Skeletal muscle satellite cell (primary cell): ENCODE data around the gene LMBR1L.

Experiments used
- H3K27me3 ChIP-seq: 2 replicates; pipeline ENCODE4 v1.7.0; 2013; ENCODE audit warnings: low read length; ENCODE audit not compliant: control insufficient read depth, insufficient read depth
- H3K36me3 ChIP-seq: 2 replicates; pipeline ENCODE4 v1.7.0; 2013; ENCODE audit warnings: mild to moderate bottlenecking, control low read depth, low read length; ENCODE audit not compliant: insufficient read depth
- H3K4me1 ChIP-seq: 2 replicates; pipeline ENCODE4 v1.7.0; 2013; ENCODE audit warnings: low read length; ENCODE audit not compliant: control insufficient read depth, insufficient read depth
- H3K4me2 ChIP-seq: 2 replicates; pipeline ENCODE4 v1.7.0; 2013; ENCODE audit warnings: mild to moderate bottlenecking, low read length
- H3K4me3 ChIP-seq: 2 replicates; pipeline ENCODE4 v1.7.0; 2013; ENCODE audit warnings: low read length
- H3K9ac ChIP-seq: 2 replicates; pipeline ENCODE4 v1.7.0; 2013; ENCODE audit warnings: mild to moderate bottlenecking, low read depth, low read length, moderate library complexity
- H3K9me3 ChIP-seq: replicated peaks from 2 replicates; pipeline ENCODE4 v1.7.0; 2013; ENCODE audit warnings: mild to moderate bottlenecking, control low read depth, low read length

LMBR1L gene

GRCh38 chr12:49092816-49093406 is 17.7 kb downstream of the LMBR1L start:
- Histone ChIP-seq H3K27me3 (peaks cover 42% of the 10 kb centered on the region), H3K9me3 (no peaks in the 10 kb centered on the region), H3K36me3 (peaks cover 13% of the 10 kb centered on the region), H3K4me2 (no peak overlapping the region), H3K9ac (no peak overlapping the region), H3K4me3 (no peak overlapping the region), H3K4me1 (peaks cover 33% of the 10 kb centered on the region)

- Histone ChIP-seq H3K36me3 (peaks cover 6% of the 10 kb centered on the region), H3K9ac (no peak overlapping the region), H3K27me3 (peaks cover 42% of the 10 kb centered on the region), H3K4me1 (peaks cover 34% of the 10 kb centered on the region), H3K4me3 (peak overlapping the region; percentile 35), H3K9me3 (no peaks in the 10 kb centered on the region), H3K4me2 (peak overlapping the region; percentile 68)
These were observed 18.4 kb downstream of the LMBR1L start for GRCh38 chr12:49092086-49092815.

DNA sequence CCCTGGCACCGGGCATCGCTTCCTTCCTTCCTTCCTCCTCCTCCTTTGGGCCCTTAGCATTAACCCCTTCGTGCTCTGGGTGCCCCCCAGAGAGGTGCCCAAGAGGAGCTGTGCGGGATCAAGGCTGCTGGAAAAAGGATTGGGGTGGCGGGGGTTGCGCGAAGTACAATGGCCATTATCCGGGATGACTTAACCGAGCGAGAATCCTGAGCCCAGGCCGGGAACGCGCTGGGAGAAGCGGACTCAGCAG is 18.9 kb downstream of the LMBR1L start:
- H3K27me3 ChIP-seq = peaks cover 42% of the 10 kb centered on the region

GRCh38 chr12:49091056-49091835 is 19.4 kb downstream of the LMBR1L start:
- Histone ChIP-seq H3K27me3 (peaks cover 42% of the 10 kb centered on the region), H3K9me3 (no peaks in the 10 kb centered on the region), H3K9ac (no peak overlapping the region), H3K4me1 (peaks cover 34% of the 10 kb centered on the region), H3K36me3 (no peaks in the 10 kb centered on the region), H3K4me3 (no peak overlapping the region), H3K4me2 (no peak overlapping the region)

More for the DNA sequence above, 18.9 kb downstream of the LMBR1L start:
- Histone ChIP-seq H3K4me2 (peak overlapping the region; percentile 68), H3K9me3 (no peaks in the 10 kb centered on the region), H3K9ac (no peak overlapping the region), H3K4me3 (no peak overlapping the region), H3K36me3 (peaks cover 2% of the 10 kb centered on the region), H3K4me1 (peaks cover 34% of the 10 kb centered on the region)

- Histone ChIP-seq H3K4me2 (peak overlapping the region; percentile 89), H3K9ac (no peak overlapping the region), H3K4me3 (peak overlapping the region; percentile 66), H3K27me3 (peaks cover 39% of the 10 kb centered on the region), H3K9me3 (no peaks in the 10 kb centered on the region), H3K4me1 (peaks cover 33% of the 10 kb centered on the region), H3K36me3 (no peaks in the 10 kb centered on the region)
These were observed 20.6 kb downstream of the LMBR1L start for GRCh38 chr12:49089821-49090773.

- no peaks in the 10 kb centered on the region for H3K9me3 ChIP-seq
- H3K4me1 ChIP-seq = peaks cover 21% of the 10 kb centered on the region
- H3K27me3 ChIP-seq = peaks cover 29% of the 10 kb centered on the region
- no peak overlapping the region for H3K4me2 ChIP-seq
- H3K9ac ChIP-seq = no peak overlapping the region
- no peaks in the 10 kb centered on the region for H3K36me3 ChIP-seq
- no peak overlapping the region for H3K4me3 ChIP-seq
These were observed 21.7 kb downstream of the LMBR1L start for GRCh38 chr12:49088932-49089330.

DNA sequence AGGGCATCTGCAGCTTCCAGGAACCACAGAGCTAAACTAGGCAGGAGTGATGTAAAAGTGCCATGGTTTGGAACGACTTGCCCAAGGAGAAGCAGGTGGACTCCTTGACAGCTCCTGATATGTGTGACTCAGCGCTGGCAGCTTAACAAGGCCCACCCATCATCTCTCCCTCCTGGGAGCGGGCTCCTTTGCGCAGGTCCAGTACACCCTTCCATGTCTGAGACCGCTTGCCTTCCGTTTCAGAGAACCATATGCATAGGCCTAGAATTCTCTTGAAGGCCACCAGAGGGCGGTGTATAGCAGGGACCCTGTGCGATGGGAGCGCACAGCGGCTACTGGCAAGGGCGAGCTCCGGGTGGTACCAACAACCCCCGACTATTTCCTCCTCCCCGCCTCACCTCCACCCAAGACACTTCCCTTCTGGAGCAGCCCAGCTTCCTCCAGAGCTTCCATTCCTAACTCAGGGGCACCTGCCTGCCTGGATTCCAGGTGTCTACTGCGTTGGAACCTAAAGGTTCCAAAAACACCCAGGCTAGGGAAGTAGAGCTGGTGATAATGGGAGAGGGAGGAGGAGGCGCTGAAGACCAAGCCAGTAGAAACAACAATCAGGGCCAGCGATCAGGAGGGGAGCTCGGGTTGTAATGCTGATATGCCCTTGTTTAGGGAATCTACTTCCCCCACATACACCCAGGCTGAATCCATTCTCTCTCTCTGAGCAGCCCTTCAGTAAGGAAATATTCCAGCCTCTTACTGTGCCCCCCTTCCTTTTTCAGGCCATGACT is 22.3 kb downstream of the LMBR1L start:
- Histone ChIP-seq H3K4me3 (no peak overlapping the region), H3K9ac (no peak overlapping the region), H3K4me1 (peaks cover 18% of the 10 kb centered on the region), H3K27me3 (peaks cover 23% of the 10 kb centered on the region), H3K4me2 (peak overlapping the region; percentile 70), H3K36me3 (no peaks in the 10 kb centered on the region), H3K9me3 (no peaks in the 10 kb centered on the region)

DNA sequence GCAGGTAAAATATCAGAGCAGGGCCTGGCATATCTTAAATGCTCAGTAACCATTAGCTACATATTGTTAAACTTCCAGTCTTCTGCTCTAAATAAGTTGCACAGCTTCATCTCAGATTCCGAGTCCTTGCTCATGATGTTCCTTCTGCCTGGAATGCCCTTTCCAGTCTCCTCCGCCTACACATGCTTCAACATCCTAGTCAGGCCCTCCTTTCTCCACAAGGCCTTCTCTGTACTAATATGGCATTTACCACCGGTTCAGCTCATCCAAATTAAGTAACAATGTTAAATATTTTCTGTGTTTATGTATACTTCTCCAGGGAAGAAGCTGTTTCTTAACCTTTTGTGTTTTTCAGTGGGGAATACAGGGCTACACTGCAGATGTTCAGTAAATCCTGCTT is 24.5 kb downstream of the LMBR1L start:
- no peak overlapping the region for H3K4me2 ChIP-seq
- no peaks in the 10 kb centered on the region for H3K36me3 ChIP-seq
- H3K4me1 ChIP-seq = peaks cover 14% of the 10 kb centered on the region
- peaks cover 10% of the 10 kb centered on the region for H3K27me3 ChIP-seq
- H3K9ac ChIP-seq = no peak overlapping the region
- H3K4me3 ChIP-seq = no peak overlapping the region
- H3K9me3 ChIP-seq = no peaks in the 10 kb centered on the region

DNA sequence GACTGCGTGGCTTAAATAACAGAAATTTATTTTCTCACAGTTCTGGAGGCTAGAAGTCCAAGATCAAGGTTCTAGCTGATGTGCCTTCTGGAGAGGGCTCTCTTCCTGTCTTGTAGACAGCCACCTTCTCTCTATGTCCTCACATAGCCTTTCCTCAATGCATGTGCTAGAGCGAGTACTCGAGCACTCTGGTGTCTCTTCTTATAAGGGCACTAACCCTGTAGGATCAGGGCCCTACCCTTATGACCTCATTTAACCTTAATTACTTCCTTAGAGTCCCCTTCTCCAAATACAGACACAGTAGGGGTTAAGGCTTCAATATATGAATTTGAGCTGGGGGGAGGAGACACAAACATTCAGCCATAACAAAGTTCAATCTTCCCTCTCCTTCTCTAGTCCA is 26.2 kb downstream of the LMBR1L start:
- Histone ChIP-seq H3K4me1 (peaks cover 7% of the 10 kb centered on the region), H3K9me3 (no peaks in the 10 kb centered on the region), H3K36me3 (no peaks in the 10 kb centered on the region)

GRCh38 chr12:49079793-49080192 is 30.9 kb downstream of the LMBR1L start:
- no peak overlapping the region for H3K9ac ChIP-seq
- H3K9me3 ChIP-seq = no peaks in the 10 kb centered on the region
- peaks cover 3% of the 10 kb centered on the region for H3K27me3 ChIP-seq
- H3K4me2 ChIP-seq = no peak overlapping the region
- H3K36me3 ChIP-seq = no peaks in the 10 kb centered on the region
- H3K4me1 ChIP-seq = no peaks in the 10 kb centered on the region
- H3K4me3 ChIP-seq = no peak overlapping the region

More for the DNA sequence above, 26.2 kb downstream of the LMBR1L start:
- peaks cover 13% of the 10 kb centered on the region for H3K27me3 ChIP-seq
- no peak overlapping the region for H3K4me3 ChIP-seq
- H3K4me2 ChIP-seq = no peak overlapping the region
- no peak overlapping the region for H3K9ac ChIP-seq
